Uterus (tissue), 2 donors: Measurements from ENCODE around the gene NFX1.
"Not testable (repeated sequence)": the region's sequence is repeated elsewhere in the genome, so short reads cannot be mapped to it uniquely, and the experiment has no call there.

Source experiments
- CTCF ChIP-seq, 4 experiments: fragments of 200-600 bp in 2 of 4; fragments of 450-650 bp in 2 of 4; sonication (generic) in 2 of 4; IDR thresholded peaks; one replicate each; pipeline ENCODE4 v1.5.1; 2016 to 2019; ENCODE audit warnings: antibody characterized with exemption in 4 of 4, mild to moderate bottlenecking in 2 of 4, moderate library complexity in 1 of 4
- POLR2A ChIP-seq, 2 donors: fragments of 450-650 bp; IDR thresholded peaks; one replicate each; pipeline ENCODE4 v1.6.1; 2016; ENCODE audit warnings: antibody characterized with exemption in 2 of 2, mild to moderate bottlenecking in 1 of 2, moderate library complexity in 1 of 2

GRCh38 chr9:33385536-33385935, 95.2 kb downstream of the NFX1 start:
- TF ChIP-seq CTCF, POLR2A (IDR thresholded peaks at IDR 0.05): not testable (repeated sequence)
